ENCODE measurements around the gene TTC1.
"Not testable (repeated sequence)": the region's sequence is repeated elsewhere in the genome, so short reads cannot be mapped to it uniquely, and the experiment has no call there.

TTC1 gene

GRCh38 chr5:160044391-160044804, 35.5 kb downstream of the TTC1 start:
- no peak for DNase-seq

GRCh38 chr5:160044967-160045366, 36.0 kb downstream of the TTC1 start:
- no peak for DNase-seq

GRCh38 chr5:160047423-160047822, 38.5 kb downstream of the TTC1 start:
- no peak for DNase-seq

GRCh38 chr5:160048131-160048530, 39.2 kb downstream of the TTC1 start:
- no peak for DNase-seq

- no peak for DNase-seq
Measured at GRCh38 chr5:160049099-160049498, 40.2 kb downstream of the TTC1 start.

GRCh38 chr5:160054047-160054446, 45.1 kb downstream of the TTC1 start:
- no peak for DNase-seq

- no peak for DNase-seq
Measured at GRCh38 chr5:160054831-160055230, 45.9 kb downstream of the TTC1 start.

GRCh38 chr5:160057256-160057655, 48.3 kb downstream of the TTC1 start:
- DNase-seq: no peak

- no peak for DNase-seq
Measured at GRCh38 chr5:160060001-160060400, 51.1 kb downstream of the TTC1 start.

- no peak for DNase-seq
Measured at GRCh38 chr5:160061770-160062169, 52.8 kb downstream of the TTC1 start.

- DNase-seq: no peak
Measured at GRCh38 chr5:160064417-160064810, 55.5 kb downstream of the TTC1 start.

GRCh38 chr5:160064995-160065614, 56.2 kb downstream of the TTC1 start:
- DNase-seq: no peak

GRCh38 chr5:160069120-160069519, 60.2 kb downstream of the TTC1 start:
- not testable (repeated sequence) for DNase-seq

- DNase-seq: no peak
Measured at GRCh38 chr5:160071516-160071915, 62.6 kb downstream of the TTC1 start.

GRCh38 chr5:160071916-160072315, 63.0 kb downstream of the TTC1 start:
- no peak for DNase-seq

GRCh38 chr5:160075073-160075472, 66.1 kb downstream of the TTC1 start:
- no peak for DNase-seq

- DNase-seq: no peak
Measured at GRCh38 chr5:160076997-160077396, 68.1 kb downstream of the TTC1 start.

GRCh38 chr5:160079753-160080152, 70.8 kb downstream of the TTC1 start:
- DNase-seq: no peak

- no peak for DNase-seq
Measured at GRCh38 chr5:160081495-160081894, 72.6 kb downstream of the TTC1 start.

- no peak for DNase-seq
Measured at GRCh38 chr5:160082614-160083500, 73.9 kb downstream of the TTC1 start.

- DNase-seq: no peak
Measured at GRCh38 chr5:160083501-160083900, 74.6 kb downstream of the TTC1 start.

GRCh38 chr5:160084144-160084543, 75.2 kb downstream of the TTC1 start:
- no peak for DNase-seq

GRCh38 chr5:160087199-160087598, 78.3 kb downstream of the TTC1 start:
- DNase-seq: no peak

- DNase-seq: no peak
Measured at GRCh38 chr5:160088805-160089204, 79.9 kb downstream of the TTC1 start.

Measured in activated CD4-positive, CD25-positive, alpha-beta regulatory T cell (primary cell).